Brain microvascular endothelial cell (primary cell): ENCODE data around the gene ZP2.
"Not testable (repeated sequence)": the region's sequence is repeated elsewhere in the genome, so short reads cannot be mapped to it uniquely, and the experiment has no call there.

Experiments used
- DNase-seq: peaks from one replicate; pipeline ENCODE4 v3.0.0-alpha.2; 2020
- H3K27ac ChIP-seq: fragments of 250-450 bp; sonication (Bioruptor Pico); 2 replicates; pipeline ENCODE4 v1.5.1; 2020; ENCODE audit warnings: mild to moderate bottlenecking, moderate library complexity
- H3K27me3 ChIP-seq: fragments of 250-450 bp; sonication (Bioruptor Pico); replicated peaks from 2 replicates; pipeline ENCODE4 v1.5.1; 2020; ENCODE audit warnings: mild to moderate bottlenecking
- H3K36me3 ChIP-seq: fragments of 250-450 bp; sonication (Bioruptor Pico); replicated peaks from 2 replicates; pipeline ENCODE4 v1.5.1; 2020; ENCODE audit warnings: mild to moderate bottlenecking
- H3K4me3 ChIP-seq: 2 replicates; pipeline ENCODE4 v1.5.1; 2011; ENCODE audit warnings: low read depth, mild to moderate bottlenecking, control low read depth, low read length, moderate library complexity
- in situ Hi-C: cut with HindIII; loops from 2 replicates; pipeline ENCODE4 v1.10.0; 2017; ENCODE audit warnings: low sequenced_read_pairs, low pct_ligation_motif_present
- TF ChIP-seq, protein P1 (sequence below): IDR thresholded peaks from 2 replicates; pipeline ENCODE4 v1.5.1; 2011; ENCODE audit warnings: low read depth, mild to moderate bottlenecking, moderate library complexity, low read length, control low read depth, inconsistent platforms; ENCODE audit errors: missing control alignments

Gene ZP2

DNA sequence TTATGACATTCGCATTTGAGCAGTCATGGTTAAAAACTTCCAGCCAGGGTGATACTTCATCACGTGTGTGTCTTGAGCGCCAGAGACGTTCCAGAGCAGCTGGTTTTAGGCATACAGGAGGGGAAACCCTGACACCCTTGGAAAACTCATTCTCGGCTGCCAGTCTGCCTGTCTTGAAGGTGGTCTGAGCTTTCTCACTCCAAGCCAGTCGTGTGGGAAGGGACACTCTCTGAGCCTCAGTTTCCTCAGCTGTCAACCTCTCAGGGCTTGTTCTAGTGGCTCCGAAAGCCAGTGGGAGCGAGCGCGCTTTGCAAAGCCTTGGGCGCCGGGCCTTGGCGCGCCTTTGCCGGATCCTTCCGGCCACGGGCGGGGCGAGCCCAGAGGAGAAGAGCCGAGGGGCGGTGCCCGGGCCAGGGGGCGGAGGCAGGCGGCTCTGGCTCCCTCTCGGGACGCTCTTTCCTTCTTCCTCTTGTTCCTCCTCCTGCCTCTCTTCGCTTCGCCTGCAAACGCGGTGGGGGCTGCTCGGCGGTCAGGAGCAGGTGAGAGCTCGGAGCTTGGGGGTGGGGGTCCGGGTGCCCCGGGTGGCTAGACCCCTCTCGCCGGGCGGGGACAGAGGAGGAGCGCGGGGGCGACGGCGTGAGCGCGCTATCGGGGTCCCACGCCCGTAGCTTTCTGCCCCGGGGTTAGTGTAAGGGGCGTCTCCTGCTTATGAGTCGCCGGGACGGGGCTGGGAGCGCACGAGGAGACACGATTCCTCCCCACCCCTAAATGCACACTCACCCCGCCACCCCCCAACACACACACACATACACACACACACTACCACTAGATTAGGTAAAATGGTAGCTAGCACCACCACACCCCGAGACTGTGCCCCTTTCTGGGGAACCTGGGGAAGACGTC is 52.9 kb downstream of the ZP2 start, which contains the start of gene LDAF1:
Gene LDAF1 (plus strand): TSS at position 467 of the 903 bp plus-strand sequence. CDS start 2,509 bp downstream, outside the sequence.
- Histone ChIP-seq H3K27ac (no peak within 1 kb of the TSS), H3K36me3 (no peaks in the 10 kb centered on the region), H3K4me3 (peak within 1 kb of the TSS; percentile 72), H3K27me3 (no peaks in the 10 kb centered on the region)
- TF ChIP-seq, protein P1, sequence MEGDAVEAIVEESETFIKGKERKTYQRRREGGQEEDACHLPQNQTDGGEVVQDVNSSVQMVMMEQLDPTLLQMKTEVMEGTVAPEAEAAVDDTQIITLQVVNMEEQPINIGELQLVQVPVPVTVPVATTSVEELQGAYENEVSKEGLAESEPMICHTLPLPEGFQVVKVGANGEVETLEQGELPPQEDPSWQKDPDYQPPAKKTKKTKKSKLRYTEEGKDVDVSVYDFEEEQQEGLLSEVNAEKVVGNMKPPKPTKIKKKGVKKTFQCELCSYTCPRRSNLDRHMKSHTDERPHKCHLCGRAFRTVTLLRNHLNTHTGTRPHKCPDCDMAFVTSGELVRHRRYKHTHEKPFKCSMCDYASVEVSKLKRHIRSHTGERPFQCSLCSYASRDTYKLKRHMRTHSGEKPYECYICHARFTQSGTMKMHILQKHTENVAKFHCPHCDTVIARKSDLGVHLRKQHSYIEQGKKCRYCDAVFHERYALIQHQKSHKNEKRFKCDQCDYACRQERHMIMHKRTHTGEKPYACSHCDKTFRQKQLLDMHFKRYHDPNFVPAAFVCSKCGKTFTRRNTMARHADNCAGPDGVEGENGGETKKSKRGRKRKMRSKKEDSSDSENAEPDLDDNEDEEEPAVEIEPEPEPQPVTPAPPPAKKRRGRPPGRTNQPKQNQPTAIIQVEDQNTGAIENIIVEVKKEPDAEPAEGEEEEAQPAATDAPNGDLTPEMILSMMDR, result no peak
- in situ Hi-C loops, result no loop called here
- DNase-seq, result peak; percentile 48

DNA sequence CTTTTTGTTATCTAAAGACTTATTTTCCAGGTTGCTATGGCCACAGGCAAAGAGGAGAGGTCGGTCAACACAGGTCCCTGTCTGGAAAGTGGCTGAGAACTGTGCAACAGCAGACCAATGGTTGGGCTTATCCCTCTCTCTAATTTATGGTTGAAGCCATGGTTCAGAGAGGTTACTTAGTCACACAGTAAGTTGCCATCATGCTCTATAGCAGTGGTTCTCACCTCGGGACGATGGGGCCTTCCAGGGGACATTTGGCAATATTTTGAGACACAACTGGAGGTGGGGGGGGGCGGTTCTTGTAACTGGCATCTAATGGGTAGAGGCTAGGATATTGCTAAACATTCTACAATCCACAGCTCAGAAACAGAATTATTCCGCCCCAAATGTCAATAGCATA is 53.7 kb downstream of the ZP2 start:
- no peak overlapping the region for H3K4me3 ChIP-seq
- in situ Hi-C loops, result no loop called here
- TF ChIP-seq, protein P1, result no peak
- H3K27ac ChIP-seq, result no peak overlapping the region
- no peaks in the 10 kb centered on the region for H3K36me3 ChIP-seq
- no peaks in the 10 kb centered on the region for H3K27me3 ChIP-seq
- no peak for DNase-seq

DNA sequence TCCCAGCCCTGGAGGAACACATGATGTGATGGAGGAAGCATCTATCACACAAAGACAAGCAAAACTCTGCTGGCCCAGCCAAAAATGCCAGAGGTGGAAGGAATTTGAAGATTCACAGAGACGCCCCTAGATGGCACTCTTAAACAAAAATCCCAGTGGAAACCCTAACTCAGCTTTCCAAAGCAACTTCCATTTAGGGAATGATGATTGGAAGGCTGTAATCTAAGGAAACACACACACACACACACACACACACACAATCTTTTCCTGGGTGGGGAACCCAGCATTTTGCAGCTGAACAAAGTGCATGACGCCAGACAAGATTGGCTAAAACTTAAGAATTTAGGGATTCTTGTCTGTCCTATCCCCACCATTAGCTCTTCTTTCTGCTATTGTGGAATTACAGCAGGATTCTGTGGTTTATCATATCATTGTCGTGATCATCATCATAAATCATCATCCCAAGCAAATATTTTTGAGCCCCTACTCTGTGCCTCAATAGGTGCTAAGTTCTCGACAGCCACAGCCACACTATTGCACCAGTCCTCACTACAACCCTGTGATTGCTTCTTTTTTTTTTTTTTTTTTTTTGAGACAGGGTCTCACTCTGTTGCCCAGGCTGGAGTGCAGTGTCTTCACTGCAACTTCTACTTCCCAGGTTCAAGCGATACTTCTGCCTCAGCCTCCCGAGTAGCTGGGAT is 54.5 kb downstream of the ZP2 start:
- peak; percentile 44 for DNase-seq
- H3K27ac ChIP-seq, result no peak overlapping the region
- H3K36me3 ChIP-seq, result no peaks in the 10 kb centered on the region
- no peaks in the 10 kb centered on the region for H3K27me3 ChIP-seq
- TF ChIP-seq, protein P1, result peak; percentile 76
- H3K4me3 ChIP-seq, result no peak overlapping the region
- in situ Hi-C loops, result no loop called here

DNA sequence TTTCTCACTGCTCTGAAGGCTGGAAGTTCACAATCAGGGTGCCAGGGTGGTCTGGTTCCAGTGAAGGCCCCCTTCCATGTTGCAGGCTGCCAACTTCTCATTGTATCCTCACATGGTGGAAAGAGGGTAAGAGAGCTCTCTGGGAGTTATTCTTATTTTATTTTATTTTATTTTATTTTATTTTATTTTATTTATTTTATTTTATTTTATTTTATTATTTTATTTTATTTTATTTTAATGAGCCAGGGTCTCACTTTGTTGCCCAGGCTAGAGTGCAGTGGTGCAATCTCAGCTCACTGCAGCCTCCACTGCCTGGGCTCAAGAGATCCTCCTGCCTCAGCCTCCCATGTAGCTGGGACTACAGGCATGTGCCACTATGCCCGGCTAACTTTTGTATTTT is 55.4 kb downstream of the ZP2 start:
- H3K36me3 ChIP-seq, H3K27ac ChIP-seq, DNase-seq, H3K4me3 ChIP-seq, in situ Hi-C loops, H3K27me3 ChIP-seq: not testable (repeated sequence)

DNA sequence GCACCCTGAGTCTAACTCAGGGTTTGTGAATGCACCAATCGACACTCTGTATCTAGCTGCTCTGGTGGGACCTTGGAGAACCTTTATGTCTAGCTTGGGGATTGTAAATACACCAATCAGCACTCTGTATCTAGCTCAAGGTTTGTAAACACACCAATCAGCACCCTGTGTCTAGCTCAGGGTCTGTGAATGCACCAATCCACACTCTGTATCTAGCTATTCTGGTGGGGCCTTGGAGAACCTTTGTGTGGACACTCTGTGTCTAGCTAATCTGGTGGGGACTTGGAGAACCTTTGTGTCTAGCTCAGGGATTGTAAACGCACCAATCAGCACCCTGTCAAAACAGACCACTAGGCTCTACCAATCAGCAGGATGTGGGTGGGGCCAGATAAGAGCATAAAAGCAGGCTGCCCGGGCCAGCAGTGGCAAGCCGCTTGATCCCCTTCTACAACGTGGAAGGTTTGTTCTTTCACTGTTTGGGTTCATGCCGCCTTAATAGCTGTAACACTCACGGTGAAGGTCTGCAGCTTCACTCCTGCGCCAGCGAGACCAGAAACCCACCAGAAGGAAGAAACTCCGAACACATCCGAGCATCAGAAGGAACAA is 58.1 kb downstream of the ZP2 start:
- DNase-seq, in situ Hi-C loops, H3K36me3 ChIP-seq: not testable (repeated sequence)

DNA sequence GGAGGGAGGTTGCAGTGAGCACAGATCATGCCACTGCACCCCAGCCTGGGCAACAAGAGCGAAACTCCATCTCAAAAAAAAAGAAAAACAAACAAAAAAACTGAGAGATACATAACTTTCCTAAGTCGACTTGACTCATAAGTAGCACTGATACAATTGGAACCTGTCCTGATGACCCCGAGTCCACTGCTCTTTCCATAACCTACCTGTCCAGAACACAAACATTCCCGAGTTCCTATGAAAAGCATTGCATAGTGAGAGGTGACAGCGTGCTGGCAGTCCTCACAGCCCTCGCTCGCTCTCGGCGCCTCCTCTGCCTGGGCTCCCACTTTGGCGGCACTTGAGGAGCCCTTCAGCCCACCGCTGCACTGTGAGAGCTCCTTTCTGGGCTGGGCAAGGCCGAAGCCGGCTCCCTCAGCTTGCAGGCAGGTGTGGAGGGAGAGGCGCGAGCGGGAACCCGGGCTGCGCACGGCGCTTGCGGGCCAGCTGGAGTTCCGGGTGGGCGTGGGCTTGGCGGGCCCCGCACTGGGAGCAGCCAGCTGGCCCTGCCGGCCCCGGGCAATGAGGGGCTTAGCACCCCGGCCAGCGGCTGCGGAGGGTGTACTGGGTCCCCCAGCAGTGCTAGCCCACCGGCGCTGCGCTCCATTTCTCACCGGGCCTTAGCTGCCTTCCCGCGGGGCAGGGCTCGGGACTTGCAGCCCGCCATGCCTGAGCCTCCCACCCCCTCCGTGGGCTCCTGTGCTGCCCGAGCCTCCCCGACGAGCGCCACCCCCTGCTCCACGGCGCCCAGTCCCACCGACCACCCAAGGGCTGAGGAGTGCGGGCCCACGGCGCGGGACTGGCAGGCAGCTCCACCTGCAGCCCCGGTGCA is 59.0 kb downstream of the ZP2 start:
- H3K4me3 ChIP-seq, in situ Hi-C loops, DNase-seq, H3K27ac ChIP-seq, H3K36me3 ChIP-seq, H3K27me3 ChIP-seq: not testable (repeated sequence)

More for the DNA sequence above, 58.1 kb downstream of the ZP2 start:
- H3K27ac ChIP-seq, H3K4me3 ChIP-seq, H3K27me3 ChIP-seq: not testable (repeated sequence)
